A204.1 (cell line): Measurements from ENCODE around the gene LRRC31.

Source experiments
- FAIRE-seq: peaks from 2 replicates; lab custom pipeline; 2012; peaks lifted over from hg19 to GRCh38; lab: Jason Lieb, UNC

LRRC31 gene

GRCh38 chr3:169869484-169870220, at the start of gene LRRC31:
Gene LRRC31 (minus strand): TSS chr3:169869935. CDS start chr3:169869807, 128 bp downstream.
- no peak for FAIRE-seq

DNA sequence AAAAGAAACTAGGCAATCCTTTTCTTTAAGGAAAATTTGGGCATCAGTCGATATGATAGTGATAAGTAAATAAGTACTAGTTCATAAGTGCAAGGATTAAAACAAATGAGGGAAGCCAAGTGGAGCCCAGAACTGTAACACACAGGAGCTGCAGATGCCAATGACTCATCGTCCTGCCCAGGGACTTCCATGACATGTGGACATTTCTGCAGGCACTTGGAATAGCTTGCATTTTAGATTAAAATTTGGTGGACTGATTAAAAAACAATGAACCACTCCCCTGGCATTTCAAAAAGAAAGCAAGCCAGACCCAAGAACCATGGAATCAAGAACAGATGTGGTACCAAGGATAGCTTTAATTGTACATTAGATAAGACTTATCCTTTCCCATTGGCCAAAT, 44.6 kb upstream of the LRRC31 start:
- FAIRE-seq = no peak

DNA sequence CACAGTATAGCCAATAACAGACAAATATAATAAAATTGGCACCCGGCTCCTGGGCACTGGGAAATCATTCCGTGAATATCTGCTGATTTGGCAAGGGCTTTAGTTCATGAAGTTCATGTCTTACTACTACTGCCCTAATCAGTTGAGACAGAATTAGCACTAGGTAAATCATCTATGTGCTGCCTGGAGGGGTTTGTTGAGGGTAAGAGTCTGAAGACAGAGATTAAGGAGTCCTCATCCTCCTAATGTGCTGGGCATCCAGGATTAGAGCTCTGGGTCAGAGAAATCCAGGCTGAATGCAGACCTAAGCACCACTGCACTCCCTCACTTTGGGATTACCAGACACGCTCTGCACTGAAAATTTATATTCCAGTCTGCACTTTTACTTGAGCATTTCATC, 43.6 kb upstream of the LRRC31 start:
- FAIRE-seq = no peak

DNA sequence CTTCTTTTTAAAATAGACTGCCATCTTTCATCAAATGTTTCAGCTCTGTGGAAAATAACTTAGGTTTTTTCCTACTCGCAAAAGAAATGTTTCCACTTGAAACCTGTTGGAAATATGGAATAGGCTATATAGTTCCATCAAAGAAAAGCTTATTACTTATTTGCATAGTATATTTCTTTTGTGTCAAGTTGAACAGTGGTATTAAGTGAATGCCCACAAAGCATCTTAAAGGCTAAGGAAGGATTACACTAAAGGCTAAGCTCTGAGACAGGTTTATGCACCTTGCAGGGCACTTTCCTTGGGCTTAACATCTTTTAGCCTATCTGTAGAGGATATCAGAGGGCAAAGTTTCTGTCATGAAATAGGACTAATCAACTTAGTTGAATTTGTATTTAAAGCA, 41.5 kb upstream of the LRRC31 start, which contains the start of gene SAMD7:
TSS of gene SAMD7 (plus strand) at position 301 of the 400 bp plus-strand sequence. CDS start 7,927 bp downstream, outside the sequence.
- FAIRE-seq = no peak

- no peak for FAIRE-seq
Measured at GRCh38 chr3:169907944-169908343, 38.2 kb upstream of the LRRC31 start.

DNA sequence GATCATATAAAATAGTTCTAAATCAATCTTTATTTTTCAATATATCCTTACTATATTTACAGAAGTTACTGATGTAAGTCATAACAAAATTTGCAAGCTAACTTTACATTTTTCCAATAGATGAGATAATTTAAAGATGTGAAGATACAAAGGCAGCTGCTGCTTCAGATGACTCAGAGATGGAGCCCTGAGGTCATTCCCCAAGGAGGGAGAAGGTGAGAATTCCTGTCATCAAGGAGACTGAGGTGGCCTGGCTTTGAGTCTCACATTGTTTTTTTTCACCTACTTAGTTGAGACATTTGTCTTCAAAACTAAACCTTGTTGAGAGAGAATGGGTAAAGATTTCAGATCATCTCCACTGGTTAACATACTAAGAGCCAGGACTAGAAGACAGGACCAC, 37.7 kb upstream of the LRRC31 start:
- FAIRE-seq = no peak

DNA sequence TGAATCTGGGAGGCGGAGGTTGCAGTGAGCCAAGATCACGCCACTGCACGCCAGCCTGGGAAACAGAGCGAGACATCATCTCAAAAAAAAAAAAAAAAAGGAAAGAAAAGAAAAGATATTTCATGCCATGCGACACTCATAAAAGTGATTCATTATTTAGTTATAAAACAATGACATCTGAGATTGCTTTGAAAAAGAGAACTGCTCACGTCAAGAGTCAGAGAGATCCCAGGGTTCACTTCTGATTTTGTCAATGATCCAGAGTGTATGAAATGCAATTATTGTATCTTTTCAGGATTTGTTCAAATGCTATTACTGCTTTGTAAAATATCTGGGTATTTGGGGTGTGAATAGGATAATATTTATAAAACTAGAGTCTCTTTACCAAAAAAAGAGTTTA, 35.7 kb upstream of the LRRC31 start:
- no peak for FAIRE-seq

DNA sequence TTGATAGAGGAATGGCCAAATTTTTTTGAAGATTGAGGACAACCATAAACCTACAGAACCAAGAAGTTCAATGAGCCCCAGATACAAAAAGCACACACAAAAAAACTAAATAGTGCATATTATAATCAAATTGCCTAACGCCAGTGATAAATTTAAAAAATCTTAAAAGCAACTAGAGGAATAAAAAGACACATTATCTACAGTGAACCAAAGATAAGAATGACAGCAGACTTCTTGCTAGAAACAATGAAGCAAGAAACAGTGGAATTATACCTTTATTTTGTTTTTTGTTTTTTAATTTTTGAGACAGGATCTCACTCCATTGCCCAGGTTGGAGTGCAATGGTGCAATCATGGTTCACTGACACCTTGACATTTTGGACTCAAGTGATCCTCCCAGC, 31.7 kb upstream of the LRRC31 start:
- no peak for FAIRE-seq

DNA sequence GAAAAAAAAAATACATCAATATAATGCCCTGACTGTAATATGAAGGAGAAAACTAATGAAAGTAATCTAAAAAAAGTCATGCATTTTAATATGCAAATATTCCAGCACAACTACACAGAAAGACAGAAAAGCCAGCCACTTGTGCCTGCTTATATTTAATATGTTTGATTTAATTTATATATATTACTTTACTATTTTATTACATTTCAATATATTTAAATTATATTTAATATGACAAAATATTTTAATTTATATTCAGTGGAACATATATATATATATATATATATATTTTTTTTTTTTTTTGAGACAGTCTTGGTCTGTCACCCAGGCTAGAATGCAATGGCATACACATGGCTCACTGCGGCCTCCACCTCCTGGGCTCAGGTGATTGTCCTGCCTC, 27.5 kb upstream of the LRRC31 start:
- FAIRE-seq = no peak

DNA sequence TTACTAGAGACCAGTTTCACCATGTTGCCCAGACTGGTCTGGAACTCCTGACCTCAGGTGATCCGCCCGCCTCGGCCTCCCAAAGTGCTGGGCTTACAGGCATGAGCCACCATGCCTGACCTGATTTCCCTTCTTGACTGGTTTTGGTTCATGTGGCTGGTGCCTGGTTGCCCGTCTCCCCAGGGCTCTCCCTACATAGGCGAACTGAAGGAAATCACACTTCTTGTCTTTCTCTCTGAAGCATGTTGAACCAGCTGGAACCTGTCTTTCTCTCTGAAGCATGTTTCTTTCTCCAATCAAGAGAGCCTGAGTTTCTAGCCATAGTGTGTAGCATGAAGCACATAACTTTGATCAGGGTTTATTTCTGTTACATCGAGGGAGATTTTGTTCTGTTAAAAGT, 25.3 kb upstream of the LRRC31 start:
- no peak for FAIRE-seq

- FAIRE-seq = no peak
Measured at GRCh38 chr3:169894110-169894509, 24.4 kb upstream of the LRRC31 start.

- no peak for FAIRE-seq
Measured at GRCh38 chr3:169891886-169892285, 22.2 kb upstream of the LRRC31 start.

DNA sequence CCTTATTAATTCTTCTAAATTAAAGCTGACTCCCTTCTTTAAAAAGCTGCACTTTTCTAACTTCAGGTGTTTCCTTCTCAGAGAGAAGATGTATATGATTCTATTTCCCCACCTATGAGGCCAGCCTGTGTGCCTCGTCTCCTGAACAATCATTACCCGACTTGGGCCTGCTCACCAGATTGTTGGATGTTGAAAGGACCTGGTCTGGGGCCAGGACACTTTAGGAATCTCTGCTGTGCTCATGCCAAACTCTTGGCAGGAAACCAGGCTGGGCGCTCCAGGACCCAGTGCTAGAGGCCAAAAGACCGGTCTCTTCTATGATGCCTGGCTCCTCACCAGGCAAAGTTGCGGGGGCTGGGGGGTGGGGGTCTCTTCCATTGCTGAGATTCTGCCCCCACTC, 16.9 kb upstream of the LRRC31 start:
- no peak for FAIRE-seq

DNA sequence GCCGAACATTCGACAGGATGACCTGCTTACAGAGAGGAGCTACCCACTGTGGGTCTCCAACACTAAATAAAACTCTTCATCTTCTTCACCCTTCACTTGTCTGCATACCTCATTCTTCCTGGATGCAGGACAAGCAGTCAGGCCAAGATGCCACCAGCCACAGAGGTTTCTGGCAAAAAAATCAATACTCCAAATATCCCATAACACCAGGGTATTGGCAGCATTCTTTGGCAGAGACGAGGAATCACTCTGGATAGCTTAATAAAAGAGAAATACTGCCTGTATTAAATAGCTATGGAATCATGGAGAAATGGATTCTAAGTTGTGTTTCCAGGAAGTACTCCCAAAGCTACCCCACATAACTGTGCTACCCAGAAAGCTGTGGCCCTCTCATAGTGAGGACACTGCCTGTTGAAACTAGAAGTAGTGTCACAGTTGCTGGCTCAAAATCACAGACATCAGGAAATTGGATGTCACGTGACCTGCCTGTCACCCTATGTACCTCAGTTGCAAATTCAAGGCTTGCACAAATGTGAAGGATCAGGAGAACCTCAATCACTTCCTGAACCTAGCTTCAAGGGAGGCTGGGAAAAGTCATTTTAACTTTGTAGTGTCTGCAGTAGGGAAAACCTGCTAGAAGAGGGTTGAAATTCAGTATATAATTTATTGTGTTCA, 11.0 kb upstream of the LRRC31 start:
- FAIRE-seq = no peak

- FAIRE-seq = no peak
Measured at GRCh38 chr3:169879845-169880575, 10.3 kb upstream of the LRRC31 start.

DNA sequence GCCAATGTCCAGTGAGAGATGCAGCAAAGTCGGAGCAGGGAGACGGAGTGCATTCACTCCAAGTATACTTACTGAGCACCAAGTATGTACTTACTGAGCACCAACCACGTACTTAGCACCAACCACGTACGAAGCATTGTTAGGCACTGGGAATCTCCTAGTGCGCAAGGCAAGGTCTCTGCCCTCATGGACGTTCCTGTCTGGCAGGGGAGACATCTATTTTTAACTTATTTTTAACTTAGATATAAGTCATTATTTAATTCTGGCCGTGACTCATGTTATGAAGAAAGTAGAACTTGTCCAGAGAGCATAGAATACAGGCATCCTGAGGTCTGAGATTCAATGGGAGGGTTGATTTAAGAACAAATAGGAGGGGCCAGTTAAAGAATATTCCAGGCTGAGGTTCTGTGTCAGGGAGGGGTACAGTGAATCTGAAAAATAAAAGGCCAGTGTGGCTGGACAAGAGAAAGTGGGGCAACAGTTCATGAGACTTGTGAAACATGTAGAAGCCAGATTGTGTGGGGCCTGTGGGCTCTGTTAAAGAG, 9.3 kb upstream of the LRRC31 start:
- FAIRE-seq = no peak

GRCh38 chr3:169871129-169871886, 1.6 kb upstream of the LRRC31 start:
- FAIRE-seq = no peak

- FAIRE-seq = no peak
Measured at GRCh38 chr3:169868369-169868768, 1.4 kb downstream of the LRRC31 start.

GRCh38 chr3:169867584-169868210, 2.0 kb downstream of the LRRC31 start:
- FAIRE-seq = no peak

DNA sequence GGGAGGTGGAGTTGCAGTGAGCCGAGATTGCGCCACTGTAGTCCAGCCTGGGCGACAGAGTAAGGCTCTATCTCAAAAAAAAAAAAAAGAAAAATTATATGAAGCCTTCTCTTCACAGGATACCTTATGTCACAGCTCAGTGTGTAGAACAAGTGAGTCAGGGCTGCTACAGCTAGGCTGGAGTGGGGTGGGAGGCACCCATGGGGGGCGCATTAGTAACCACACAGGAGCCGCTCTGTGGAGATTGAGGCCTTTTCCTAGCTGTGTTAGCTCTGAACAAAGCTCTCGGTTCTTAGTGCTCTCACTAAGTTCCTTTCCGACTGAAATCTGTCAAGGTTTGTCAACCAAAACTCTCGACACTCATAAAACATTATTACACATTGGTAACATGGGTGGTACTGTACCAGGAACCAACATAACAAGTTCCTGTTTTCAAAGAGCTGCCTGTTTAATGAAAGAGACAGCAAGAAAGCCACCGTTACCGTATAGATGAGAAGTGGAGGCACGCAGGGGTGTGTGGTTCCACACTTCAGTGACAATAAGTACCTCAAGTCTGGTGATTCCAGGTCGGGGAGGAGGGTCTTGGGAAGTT, 4.5 kb downstream of the LRRC31 start:
- no peak for FAIRE-seq

- FAIRE-seq = no peak
Measured at GRCh38 chr3:169864270-169864669, 5.5 kb downstream of the LRRC31 start.
